GM23338 (cell line): Measurements from ENCODE around the gene KIF3C. TPM values are rescaled to one million over a fixed set of nuclear protein-coding genes. Genes with fewer than 3 reads are reported as not detected.

Experiments used
- ATAC-seq: fragments of 200-7000 bp; cut with Tn5 transposase; 3 replicates; pipeline ENCODE4 v1.9.1; 2020
- DNase-seq: peaks from one replicate; pipeline ENCODE4 v3.0.0-alpha.2; 2015; ENCODE audit warnings: low spot score
- H2AFZ ChIP-seq: fragments of 200-600 bp; sonication (generic); 2 replicates; pipeline ENCODE4 v1.8.0; 2016; ENCODE audit warnings: antibody characterized with exemption, mild to moderate bottlenecking, moderate library complexity
- H3F3A ChIP-seq: fragments of 200-600 bp; sonication (generic); replicated peaks from 2 replicates; pipeline ENCODE4 v1.8.0; 2017; ENCODE audit warnings: antibody characterized with exemption, mixed run types, low read depth
- H3K27ac ChIP-seq: fragments of 200-600 bp; sonication (generic); 2 replicates; pipeline ENCODE4 v1.6.1; 2016; ENCODE audit warnings: low read depth
- H3K27me3 ChIP-seq: fragments of 200-600 bp; sonication (generic); 2 replicates; pipeline ENCODE4 v1.8.0; 2016; ENCODE audit warnings: mild to moderate bottlenecking, mixed run types, moderate library complexity; ENCODE audit not compliant: insufficient read depth
- H3K36me3 ChIP-seq: fragments of 200-600 bp; sonication (generic); 2 replicates; pipeline ENCODE4 v1.8.0; 2016; ENCODE audit warnings: mild to moderate bottlenecking; ENCODE audit not compliant: insufficient read depth
- H3K4me1 ChIP-seq: fragments of 200-600 bp; sonication (generic); 2 replicates; pipeline ENCODE4 v1.8.0; 2016; ENCODE audit warnings: mild to moderate bottlenecking, moderate library complexity; ENCODE audit not compliant: insufficient read depth
- H3K4me2 ChIP-seq: fragments of 200-600 bp; sonication (generic); 2 replicates; pipeline ENCODE4 v1.7.1; 2017; ENCODE audit warnings: mixed run types
- H3K4me3 ChIP-seq: fragments of 200-600 bp; sonication (generic); 2 replicates; pipeline ENCODE4 v1.6.1; 2016; ENCODE audit warnings: mixed run types
- H3K79me2 ChIP-seq: fragments of 200-600 bp; sonication (generic); replicated peaks from 2 replicates; pipeline ENCODE4 v1.8.0; 2017; ENCODE audit warnings: mild to moderate bottlenecking; ENCODE audit not compliant: insufficient read depth
- H3K9me2 ChIP-seq: fragments of 200-600 bp; sonication (generic); 2 replicates; pipeline ENCODE4 v1.8.0; 2017; ENCODE audit not compliant: insufficient read depth
- H4K20me1 ChIP-seq: fragments of 200-600 bp; sonication (generic); replicated peaks from 2 replicates; pipeline ENCODE4 v1.8.0; 2017; ENCODE audit warnings: mild to moderate bottlenecking; ENCODE audit not compliant: insufficient read depth
- H3K27ac Mint-ChIP-seq: 2 replicates; pipeline ENCODE4 v1.8.0; 2020; ENCODE audit warnings: inconsistent platforms, mild to moderate bottlenecking, moderate library complexity, mixed read lengths
- H3K27me3 Mint-ChIP-seq: 3 replicates; pipeline ENCODE4 v1.8.0; 2022; ENCODE audit warnings: low read depth, mild to moderate bottlenecking, moderate library complexity, mixed read lengths, inconsistent platforms; ENCODE audit not compliant: insufficient read depth, poor library complexity
- H3K36me3 Mint-ChIP-seq: 3 replicates; pipeline ENCODE4 v1.8.0; 2021; ENCODE audit warnings: low read depth, mild to moderate bottlenecking, inconsistent platforms, moderate library complexity, mixed read lengths
- H3K4me1 Mint-ChIP-seq: 3 replicates; pipeline ENCODE4 v1.8.0; 2020; ENCODE audit warnings: mild to moderate bottlenecking, inconsistent platforms, mixed read lengths
- H3K4me3 Mint-ChIP-seq: 3 replicates; pipeline ENCODE4 v1.8.0; 2021; ENCODE audit warnings: moderate library complexity, mild to moderate bottlenecking, inconsistent platforms, mixed read lengths
- H3K9me3 Mint-ChIP-seq: 3 replicates; pipeline ENCODE4 v1.8.0; 2020; ENCODE audit warnings: moderate library complexity, mild to moderate bottlenecking, inconsistent platforms, mixed read lengths
- CREB1 ChIP-seq: fragments of 250-450 bp; sonication (Bioruptor Pico); IDR thresholded peaks from 2 replicates; pipeline ENCODE4 v1.5.0; 2020; ENCODE audit warnings: low read depth, mild to moderate bottlenecking, moderate library complexity
- ETS1 ChIP-seq: IDR thresholded peaks from 2 replicates; pipeline ENCODE4 v1.6.1; 2016; ENCODE audit warnings: antibody characterized with exemption
- EZH2 ChIP-seq: fragments of 200-600 bp; sonication (generic); IDR thresholded peaks from one replicate; pipeline ENCODE4 v1.8.0; 2017; ENCODE audit warnings: antibody characterized with exemption, mild to moderate bottlenecking, low read depth; ENCODE audit not compliant: unreplicated experiment
- EZH2phosphoT487 ChIP-seq: fragments of 200-600 bp; sonication (generic); IDR thresholded peaks from one replicate; pipeline ENCODE4 v1.8.1; 2018; ENCODE audit warnings: antibody characterized with exemption; ENCODE audit not compliant: unreplicated experiment
- JUNB ChIP-seq: IDR thresholded peaks from one replicate; pipeline ENCODE4 v1.6.1; 2016; ENCODE audit warnings: antibody characterized with exemption; ENCODE audit not compliant: unreplicated experiment
- NANOG ChIP-seq: IDR thresholded peaks from 2 replicates; pipeline ENCODE4 v1.6.1; 2016; ENCODE audit warnings: antibody characterized with exemption, borderline replicate concordance
- POLR2AphosphoS5 ChIP-seq: IDR thresholded peaks from 2 replicates; pipeline ENCODE4 v1.6.1; 2016; ENCODE audit warnings: antibody characterized with exemption, low read depth
- REST ChIP-seq: IDR thresholded peaks from one replicate; pipeline ENCODE4 v1.6.1; 2018; ENCODE audit warnings: antibody characterized with exemption; ENCODE audit not compliant: unreplicated experiment
- STAT1 ChIP-seq: IDR thresholded peaks from one replicate; pipeline ENCODE4 v1.6.1; 2016; ENCODE audit warnings: antibody characterized with exemption; ENCODE audit not compliant: unreplicated experiment
- ZNF114 ChIP-seq: fragments of 250-450 bp; sonication (Bioruptor Pico); IDR thresholded peaks from 2 replicates; pipeline ENCODE4 v1.5.0; 2020; ENCODE audit warnings: mild to moderate bottlenecking, moderate library complexity
- ZNF331 ChIP-seq: fragments of 250-450 bp; sonication (Bioruptor Pico); IDR thresholded peaks from 2 replicates; pipeline ENCODE4 v1.5.0; 2020; ENCODE audit warnings: low read depth, mild to moderate bottlenecking, moderate library complexity
- polyA plus RNA-seq: library from polyadenylated mRNA; unstranded; fragments of >200 nt; fragmentation: Nextera tagmentation; extraction: Ambion mirVana; gene quantifications from 2 replicates; pipeline ENCODE4 v1.2.1, GENCODE V29; 2016
- total RNA-seq: library from RNA; depleted of rRNA; stranded (reverse); fragments of >200 nt; shearing (Covaris generic); gene quantifications from 2 replicates; pipeline ENCODE4 v1.2.3, GENCODE V29; 2014
- TF ChIP-seq, protein P1 (sequence below): fragments of 250-450 bp; sonication (Bioruptor Pico); IDR thresholded peaks from 2 replicates; pipeline ENCODE4 v1.5.0; 2020; ENCODE audit warnings: mild to moderate bottlenecking, moderate library complexity

KIF3C gene
- total and polyA plus RNA-seq, 2 experiments from 2014 or later, result 14.9 to 40.0 TPM

DNA sequence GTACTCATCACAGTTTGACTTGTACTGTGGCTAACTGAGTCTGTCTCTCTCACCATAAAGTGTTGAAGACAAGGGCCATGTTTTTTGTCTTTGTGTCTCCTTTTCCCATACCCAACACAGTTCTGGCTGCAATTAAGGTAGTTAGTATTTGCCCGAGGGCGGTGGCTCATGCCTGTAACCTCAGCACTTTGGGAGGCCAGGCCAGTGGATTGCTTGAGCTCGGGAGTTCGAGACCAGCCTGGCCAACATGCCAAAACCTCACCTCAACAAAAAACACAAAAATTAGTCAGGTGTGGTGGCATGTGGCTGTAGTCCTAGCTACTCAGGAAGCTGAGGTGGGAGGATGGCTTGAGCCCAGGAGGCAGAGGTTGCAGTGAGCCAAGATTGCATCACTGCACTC is 6.9 kb upstream of the KIF3C start (continued):
- no peak for TF ChIP-seq ETS1
- no peak for TF ChIP-seq EZH2phosphoT487
- no peak for TF ChIP-seq ZNF331 (CRISPR knock-in tag)
- TF ChIP-seq NANOG, result no peak

DNA sequence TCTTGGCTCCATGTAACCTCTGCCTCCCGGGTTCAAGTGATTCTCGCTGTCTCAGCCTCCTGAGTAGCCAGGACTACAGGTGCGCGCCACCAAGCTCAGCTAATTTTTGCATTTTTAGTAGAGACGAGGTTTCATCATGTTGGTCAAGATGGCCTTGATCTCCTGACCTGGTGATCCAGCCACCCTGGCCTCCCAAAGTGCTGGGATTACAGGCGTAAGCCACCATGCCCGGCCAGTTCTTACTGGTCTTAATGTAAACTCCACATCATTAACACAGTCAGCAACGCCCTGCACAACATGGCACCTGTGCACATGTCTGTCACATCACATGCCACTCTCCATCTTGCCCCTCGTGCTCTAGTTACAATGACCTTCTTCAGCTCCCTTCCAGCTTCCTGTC is 5.8 kb upstream of the KIF3C start:
- peaks cover 11% of the 10 kb centered on the region for H3F3A ChIP-seq
- H3K79me2 ChIP-seq, result no peaks in the 10 kb centered on the region
- no peak overlapping the region for H3K4me2 ChIP-seq
- peaks cover under 1% of the 10 kb centered on the region; the same call in 1 of the 3 replicates for H3K36me3 Mint-ChIP-seq
- H3K27me3 Mint-ChIP-seq, result peaks cover 4% of the 10 kb centered on the region
- H3K27ac Mint-ChIP-seq, result no peak overlapping the region
- H3K4me3 Mint-ChIP-seq, result no peak overlapping the region
- no peaks in the 10 kb centered on the region; the same call in 2 of the 3 replicates for H3K9me3 Mint-ChIP-seq
- H4K20me1 ChIP-seq, result no peaks in the 10 kb centered on the region
- H2AFZ ChIP-seq, result no peak overlapping the region
- H3K27ac ChIP-seq, result no peak overlapping the region
- ATAC-seq, result no peak
- DNase-seq, result no peak
- peaks cover 7% of the 10 kb centered on the region for H3K4me1 ChIP-seq
- no peak overlapping the region for H3K4me3 ChIP-seq
- H3K9me2 ChIP-seq, result no peaks in the 10 kb centered on the region; the same call in 1 of the 2 replicates
- no peaks in the 10 kb centered on the region for H3K36me3 ChIP-seq
- H3K4me1 Mint-ChIP-seq, result peaks cover 7% of the 10 kb centered on the region
- H3K27me3 ChIP-seq, result no peaks in the 10 kb centered on the region
- TF ChIP-seq ZNF331 (CRISPR knock-in tag) (no peak), POLR2AphosphoS5 (no peak), ZNF114 (CRISPR knock-in tag) (no peak), EZH2phosphoT487 (no peak), STAT1 (no peak), EZH2 (no peak), CREB1 (CRISPR knock-in tag) (no peak), ETS1 (no peak), REST (no peak), NANOG (no peak), JUNB (no peak)
- TF ChIP-seq, protein P1, sequence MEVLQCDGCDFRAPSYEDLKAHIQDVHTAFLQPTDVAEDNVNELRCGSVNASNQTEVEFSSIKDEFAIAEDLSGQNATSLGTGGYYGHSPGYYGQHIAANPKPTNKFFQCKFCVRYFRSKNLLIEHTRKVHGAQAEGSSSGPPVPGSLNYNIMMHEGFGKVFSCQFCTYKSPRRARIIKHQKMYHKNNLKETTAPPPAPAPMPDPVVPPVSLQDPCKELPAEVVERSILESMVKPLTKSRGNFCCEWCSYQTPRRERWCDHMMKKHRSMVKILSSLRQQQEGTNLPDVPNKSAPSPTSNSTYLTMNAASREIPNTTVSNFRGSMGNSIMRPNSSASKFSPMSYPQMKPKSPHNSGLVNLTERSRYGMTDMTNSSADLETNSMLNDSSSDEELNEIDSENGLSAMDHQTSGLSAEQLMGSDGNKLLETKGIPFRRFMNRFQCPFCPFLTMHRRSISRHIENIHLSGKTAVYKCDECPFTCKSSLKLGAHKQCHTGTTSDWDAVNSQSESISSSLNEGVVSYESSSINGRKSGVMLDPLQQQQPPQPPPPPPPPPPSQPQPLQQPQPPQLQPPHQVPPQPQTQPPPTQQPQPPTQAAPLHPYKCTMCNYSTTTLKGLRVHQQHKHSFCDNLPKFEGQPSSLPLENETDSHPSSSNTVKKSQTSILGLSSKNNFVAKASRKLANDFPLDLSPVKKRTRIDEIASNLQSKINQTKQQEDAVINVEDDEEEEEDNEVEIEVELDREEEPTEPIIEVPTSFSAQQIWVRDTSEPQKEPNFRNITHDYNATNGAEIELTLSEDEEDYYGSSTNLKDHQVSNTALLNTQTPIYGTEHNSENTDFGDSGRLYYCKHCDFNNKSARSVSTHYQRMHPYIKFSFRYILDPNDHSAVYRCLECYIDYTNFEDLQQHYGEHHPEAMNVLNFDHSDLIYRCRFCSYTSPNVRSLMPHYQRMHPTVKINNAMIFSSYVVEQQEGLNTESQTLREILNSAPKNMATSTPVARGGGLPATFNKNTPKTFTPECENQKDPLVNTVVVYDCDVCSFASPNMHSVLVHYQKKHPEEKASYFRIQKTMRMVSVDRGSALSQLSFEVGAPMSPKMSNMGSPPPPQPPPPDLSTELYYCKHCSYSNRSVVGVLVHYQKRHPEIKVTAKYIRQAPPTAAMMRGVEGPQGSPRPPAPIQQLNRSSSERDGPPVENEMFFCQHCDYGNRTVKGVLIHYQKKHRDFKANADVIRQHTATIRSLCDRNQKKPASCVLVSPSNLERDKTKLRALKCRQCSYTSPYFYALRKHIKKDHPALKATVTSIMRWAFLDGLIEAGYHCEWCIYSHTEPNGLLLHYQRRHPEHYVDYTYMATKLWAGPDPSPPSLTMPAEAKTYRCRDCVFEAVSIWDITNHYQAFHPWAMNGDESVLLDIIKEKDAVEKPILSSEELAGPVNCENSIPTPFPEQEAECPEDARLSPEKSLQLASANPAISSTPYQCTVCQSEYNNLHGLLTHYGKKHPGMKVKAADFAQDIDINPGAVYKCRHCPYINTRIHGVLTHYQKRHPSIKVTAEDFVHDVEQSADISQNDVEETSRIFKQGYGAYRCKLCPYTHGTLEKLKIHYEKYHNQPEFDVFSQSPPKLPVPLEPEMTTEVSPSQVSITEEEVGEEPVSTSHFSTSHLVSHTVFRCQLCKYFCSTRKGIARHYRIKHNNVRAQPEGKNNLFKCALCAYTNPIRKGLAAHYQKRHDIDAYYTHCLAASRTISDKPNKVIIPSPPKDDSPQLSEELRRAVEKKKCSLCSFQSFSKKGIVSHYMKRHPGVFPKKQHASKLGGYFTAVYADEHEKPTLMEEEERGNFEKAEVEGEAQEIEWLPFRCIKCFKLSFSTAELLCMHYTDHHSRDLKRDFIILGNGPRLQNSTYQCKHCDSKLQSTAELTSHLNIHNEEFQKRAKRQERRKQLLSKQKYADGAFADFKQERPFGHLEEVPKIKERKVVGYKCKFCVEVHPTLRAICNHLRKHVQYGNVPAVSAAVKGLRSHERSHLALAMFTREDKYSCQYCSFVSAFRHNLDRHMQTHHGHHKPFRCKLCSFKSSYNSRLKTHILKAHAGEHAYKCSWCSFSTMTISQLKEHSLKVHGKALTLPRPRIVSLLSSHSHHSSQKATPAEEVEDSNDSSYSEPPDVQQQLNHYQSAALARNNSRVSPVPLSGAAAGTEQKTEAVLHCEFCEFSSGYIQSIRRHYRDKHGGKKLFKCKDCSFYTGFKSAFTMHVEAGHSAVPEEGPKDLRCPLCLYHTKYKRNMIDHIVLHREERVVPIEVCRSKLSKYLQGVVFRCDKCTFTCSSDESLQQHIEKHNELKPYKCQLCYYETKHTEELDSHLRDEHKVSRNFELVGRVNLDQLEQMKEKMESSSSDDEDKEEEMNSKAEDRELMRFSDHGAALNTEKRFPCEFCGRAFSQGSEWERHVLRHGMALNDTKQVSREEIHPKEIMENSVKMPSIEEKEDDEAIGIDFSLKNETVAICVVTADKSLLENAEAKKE, result no peak
